Liver (tissue), 9 donors: ENCODE results near the gene FAM43B. TPM values are rescaled to one million over a fixed set of nuclear protein-coding genes. Genes with fewer than 3 reads are reported as not detected.

Experiments
- DNase-seq: peaks from one replicate; pipeline ENCODE4 v3.0.0-alpha.2; 2017; ENCODE audit warnings: low spot score
- H3K27ac ChIP-seq, 2 donors: one replicate each; pipeline ENCODE4 v1.7.0; 2013; ENCODE audit warnings: inconsistent platforms in 2 of 2, low read length in 2 of 2, control low read depth in 1 of 2, low read depth in 1 of 2, mild to moderate bottlenecking in 1 of 2
- H3K27me3 ChIP-seq, 4 donors: one replicate each; pipeline versions ENCODE4 v1.6.1 to v1.7.0; 2013; ENCODE audit warnings: low read length in 3 of 4, inconsistent platforms in 1 of 4, mild to moderate bottlenecking in 1 of 4, moderate library complexity in 1 of 4; ENCODE audit not compliant: control insufficient read depth in 4 of 4, insufficient read depth in 4 of 4
- H3K36me3 ChIP-seq, 4 donors: one replicate each; pipeline versions ENCODE4 v1.6.1 to v1.7.0; 2013; ENCODE audit warnings: low read length in 3 of 4, mild to moderate bottlenecking in 3 of 4, low read depth in 1 of 4, moderate library complexity in 1 of 4; ENCODE audit not compliant: control insufficient read depth in 4 of 4, insufficient read depth in 3 of 4
- H3K4me1 ChIP-seq, 4 donors: one replicate each; pipeline versions ENCODE4 v1.6.1 to v1.7.0; 2013; ENCODE audit warnings: low read length in 3 of 4, mild to moderate bottlenecking in 3 of 4, moderate library complexity in 1 of 4; ENCODE audit not compliant: control insufficient read depth in 4 of 4, insufficient read depth in 4 of 4
- H3K4me3 ChIP-seq, 3 donors: one replicate each; pipeline versions ENCODE4 v1.6.1 to v1.7.0; 2013; ENCODE audit warnings: low read length in 3 of 3, control low read depth in 1 of 3, low read depth in 1 of 3, mild to moderate bottlenecking in 1 of 3
- H3K9ac ChIP-seq, 2 donors: one replicate each; pipeline ENCODE4 v1.7.0; 2013; ENCODE audit warnings: low read length in 2 of 2, mild to moderate bottlenecking in 2 of 2, moderate library complexity in 2 of 2, control low read depth in 1 of 2, low read depth in 1 of 2
- H3K9me3 ChIP-seq, 4 donors: one replicate each; pipeline versions ENCODE4 v1.6.1 to v1.7.0; 2013; ENCODE audit warnings: low read length in 3 of 4; ENCODE audit not compliant: control insufficient read depth in 4 of 4
- CTCF ChIP-seq: fragments of 150-350 bp; IDR thresholded peaks from 2 replicates; pipeline ENCODE4 v1.5.1; 2017; ENCODE audit warnings: improper control_type of control experiment, low read depth, low read length; ENCODE audit not compliant: missing input control
- FOXA1 ChIP-seq: IDR thresholded peaks from 2 replicates; pipeline ENCODE4 v1.6.1; 2016; ENCODE audit warnings: antibody characterized with exemption
- HNF4A ChIP-seq, 2 donors: conservative IDR thresholded peaks; 2 replicates each; pipeline ENCODE4 v1.6.1; 2016; ENCODE audit warnings: antibody characterized with exemption in 2 of 2, mild to moderate bottlenecking in 2 of 2
- HNF4G ChIP-seq: IDR thresholded peaks from 2 replicates; pipeline ENCODE4 v1.6.1; 2016; ENCODE audit warnings: antibody characterized with exemption
- NR2F2 ChIP-seq: IDR thresholded peaks from 2 replicates; pipeline ENCODE4 v1.6.1; 2016; ENCODE audit warnings: antibody characterized with exemption
- RXRA ChIP-seq, 2 donors: IDR thresholded peaks; 2 replicates each; pipeline ENCODE4 v1.6.1; 2017 to 2018; ENCODE audit warnings: antibody characterized with exemption in 2 of 2, mild to moderate bottlenecking in 1 of 2
- TAF1 ChIP-seq: conservative IDR thresholded peaks from 2 replicates; pipeline ENCODE4 v1.6.1; 2016; ENCODE audit warnings: antibody characterized with exemption, mild to moderate bottlenecking
- YY1 ChIP-seq: IDR thresholded peaks from 2 replicates; pipeline ENCODE4 v1.6.1; 2016; ENCODE audit warnings: antibody characterized with exemption, mild to moderate bottlenecking
- WGBS: extraction: QIAGEN DNeasy Blood & Tissue Kit; methylation state at CpG from one replicate; pipeline ENCODE4 v1.1.7; 2013; 5-methylcytosine and 5-hydroxymethylcytosine counted together
- polyA plus RNA-seq, 2 donors: library from polyadenylated mRNA; stranded (reverse) in 1 of 2; unstranded in 1 of 2; fragments of 200-250 nt in 1 of 2; fragments of >200 nt in 1 of 2; fragmentation: Nextera tagmentation in 1 of 2; extraction: Ambion mirVana in 1 of 2; gene quantifications; one replicate each; pipeline versions ENCODE4 v1.2.1 to v1.2.3, GENCODE V29; 2013 to 2015
- total RNA-seq, 2 donors: library from RNA; depleted of rRNA; stranded (reverse); fragments of >200 nt; gene quantifications; one replicate each; pipeline ENCODE4 v1.2.3, GENCODE V29; 2014
- TF ChIP-seq, protein P1 (sequence below): IDR thresholded peaks from 2 replicates; pipeline ENCODE4 v1.6.1; 2016; ENCODE audit warnings: antibody characterized with exemption
- TF ChIP-seq, protein P2 (sequence below): IDR thresholded peaks from 2 replicates; pipeline ENCODE4 v1.6.1; 2016; ENCODE audit warnings: antibody characterized with exemption, mild to moderate bottlenecking
- TF ChIP-seq, protein P3 (sequence below): IDR thresholded peaks from 2 replicates; pipeline ENCODE4 v1.6.1; 2016; ENCODE audit warnings: antibody characterized with exemption
- donor health status: healthy.
- donor health status: healthy.
- donor health status: healthy.
- donor health status: healthy.
- donor health status: healthy.

Gene FAM43B
- total and polyA plus RNA-seq, 4 donors: 0.06 to 0.09 (median 0.07) TPM

GRCh38 chr1:20596106-20596505, 43.7 kb downstream of the FAM43B start:
- DNase-seq: no peak
- Histone ChIP-seq H3K27me3 (no peaks in the 10 kb centered on the region), H3K9me3 (no peaks in the 10 kb centered on the region), H3K4me1 (peaks cover under 1 to 20% (median 9%) of the 10 kb centered on the region in 4 donors), H3K27ac (no peak overlapping the region), H3K4me3 (no peak overlapping the region), H3K36me3 (peaks cover 0 to 14% (median 4%) of the 10 kb centered on the region in 4 donors), H3K9ac (no peak overlapping the region)
- 77% methylated on average over 6 of the region's 6 CpGs for WGBS
- no peak for TF ChIP-seq FOXA1
- TF ChIP-seq HNF4A (conservative IDR thresholded peaks at IDR 0.05): no peak
- no peak for TF ChIP-seq NR2F2
- TF ChIP-seq, protein P1, sequence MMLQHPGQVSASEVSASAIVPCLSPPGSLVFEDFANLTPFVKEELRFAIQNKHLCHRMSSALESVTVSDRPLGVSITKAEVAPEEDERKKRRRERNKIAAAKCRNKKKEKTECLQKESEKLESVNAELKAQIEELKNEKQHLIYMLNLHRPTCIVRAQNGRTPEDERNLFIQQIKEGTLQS: no peak
- TF ChIP-seq, protein P2, sequence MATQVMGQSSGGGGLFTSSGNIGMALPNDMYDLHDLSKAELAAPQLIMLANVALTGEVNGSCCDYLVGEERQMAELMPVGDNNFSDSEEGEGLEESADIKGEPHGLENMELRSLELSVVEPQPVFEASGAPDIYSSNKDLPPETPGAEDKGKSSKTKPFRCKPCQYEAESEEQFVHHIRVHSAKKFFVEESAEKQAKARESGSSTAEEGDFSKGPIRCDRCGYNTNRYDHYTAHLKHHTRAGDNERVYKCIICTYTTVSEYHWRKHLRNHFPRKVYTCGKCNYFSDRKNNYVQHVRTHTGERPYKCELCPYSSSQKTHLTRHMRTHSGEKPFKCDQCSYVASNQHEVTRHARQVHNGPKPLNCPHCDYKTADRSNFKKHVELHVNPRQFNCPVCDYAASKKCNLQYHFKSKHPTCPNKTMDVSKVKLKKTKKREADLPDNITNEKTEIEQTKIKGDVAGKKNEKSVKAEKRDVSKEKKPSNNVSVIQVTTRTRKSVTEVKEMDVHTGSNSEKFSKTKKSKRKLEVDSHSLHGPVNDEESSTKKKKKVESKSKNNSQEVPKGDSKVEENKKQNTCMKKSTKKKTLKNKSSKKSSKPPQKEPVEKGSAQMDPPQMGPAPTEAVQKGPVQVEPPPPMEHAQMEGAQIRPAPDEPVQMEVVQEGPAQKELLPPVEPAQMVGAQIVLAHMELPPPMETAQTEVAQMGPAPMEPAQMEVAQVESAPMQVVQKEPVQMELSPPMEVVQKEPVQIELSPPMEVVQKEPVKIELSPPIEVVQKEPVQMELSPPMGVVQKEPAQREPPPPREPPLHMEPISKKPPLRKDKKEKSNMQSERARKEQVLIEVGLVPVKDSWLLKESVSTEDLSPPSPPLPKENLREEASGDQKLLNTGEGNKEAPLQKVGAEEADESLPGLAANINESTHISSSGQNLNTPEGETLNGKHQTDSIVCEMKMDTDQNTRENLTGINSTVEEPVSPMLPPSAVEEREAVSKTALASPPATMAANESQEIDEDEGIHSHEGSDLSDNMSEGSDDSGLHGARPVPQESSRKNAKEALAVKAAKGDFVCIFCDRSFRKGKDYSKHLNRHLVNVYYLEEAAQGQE: no peak
- TF ChIP-seq, protein P3, sequence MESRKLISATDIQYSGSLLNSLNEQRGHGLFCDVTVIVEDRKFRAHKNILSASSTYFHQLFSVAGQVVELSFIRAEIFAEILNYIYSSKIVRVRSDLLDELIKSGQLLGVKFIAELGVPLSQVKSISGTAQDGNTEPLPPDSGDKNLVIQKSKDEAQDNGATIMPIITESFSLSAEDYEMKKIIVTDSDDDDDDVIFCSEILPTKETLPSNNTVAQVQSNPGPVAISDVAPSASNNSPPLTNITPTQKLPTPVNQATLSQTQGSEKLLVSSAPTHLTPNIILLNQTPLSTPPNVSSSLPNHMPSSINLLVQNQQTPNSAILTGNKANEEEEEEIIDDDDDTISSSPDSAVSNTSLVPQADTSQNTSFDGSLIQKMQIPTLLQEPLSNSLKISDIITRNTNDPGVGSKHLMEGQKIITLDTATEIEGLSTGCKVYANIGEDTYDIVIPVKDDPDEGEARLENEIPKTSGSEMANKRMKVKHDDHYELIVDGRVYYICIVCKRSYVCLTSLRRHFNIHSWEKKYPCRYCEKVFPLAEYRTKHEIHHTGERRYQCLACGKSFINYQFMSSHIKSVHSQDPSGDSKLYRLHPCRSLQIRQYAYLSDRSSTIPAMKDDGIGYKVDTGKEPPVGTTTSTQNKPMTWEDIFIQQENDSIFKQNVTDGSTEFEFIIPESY: no peak
- no peak for TF ChIP-seq TAF1
- TF ChIP-seq RXRA (IDR thresholded peaks at IDR 0.05): no peak

DNA sequence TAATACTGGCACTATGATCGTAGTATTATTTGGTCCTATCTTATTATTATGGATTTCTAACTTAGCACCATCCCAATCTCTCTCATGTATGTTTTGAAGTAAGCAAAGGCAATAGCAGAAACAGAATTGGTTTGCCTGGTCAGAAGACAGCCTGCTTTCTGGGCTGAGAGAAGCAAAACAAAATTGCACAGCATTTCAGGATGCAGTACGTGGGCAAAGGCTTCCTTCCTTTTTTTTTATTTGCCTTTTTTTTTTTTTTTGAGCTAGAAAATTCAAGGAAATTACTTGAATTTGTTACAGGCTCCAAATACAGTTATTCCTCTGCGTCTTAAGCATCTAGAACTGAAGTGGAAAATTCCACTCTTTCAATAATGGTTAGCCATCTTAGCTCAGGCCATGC, 45.3 kb downstream of the FAM43B start:
- TF ChIP-seq CTCF: no peak
- TF ChIP-seq YY1: no peak
- no peak for TF ChIP-seq HNF4G
- Histone ChIP-seq H3K36me3 (peaks cover 0 to 14% (median 4%) of the 10 kb centered on the region in 4 donors), H3K9ac (no peak overlapping the region), H3K4me1 (peaks cover 0 to 13% (median 2%) of the 10 kb centered on the region in 4 donors), H3K27ac (peak overlapping the region in 1 of 2 donors; percentile 32), H3K4me3 (no peak overlapping the region), H3K27me3 (no peaks in the 10 kb centered on the region), H3K9me3 (no peaks in the 10 kb centered on the region)
- 74% methylated on average over 3 of the region's 3 CpGs for WGBS
- DNase-seq: no peak
